G401.6 (cell line): ENCODE measurements around the gene ERCC6L2.

Experiments used
- FAIRE-seq: peaks from 2 replicates; lab custom pipeline; 2012; peaks lifted over from hg19 to GRCh38; lab: Jason Lieb, UNC

The ERCC6L2 gene, protein sequence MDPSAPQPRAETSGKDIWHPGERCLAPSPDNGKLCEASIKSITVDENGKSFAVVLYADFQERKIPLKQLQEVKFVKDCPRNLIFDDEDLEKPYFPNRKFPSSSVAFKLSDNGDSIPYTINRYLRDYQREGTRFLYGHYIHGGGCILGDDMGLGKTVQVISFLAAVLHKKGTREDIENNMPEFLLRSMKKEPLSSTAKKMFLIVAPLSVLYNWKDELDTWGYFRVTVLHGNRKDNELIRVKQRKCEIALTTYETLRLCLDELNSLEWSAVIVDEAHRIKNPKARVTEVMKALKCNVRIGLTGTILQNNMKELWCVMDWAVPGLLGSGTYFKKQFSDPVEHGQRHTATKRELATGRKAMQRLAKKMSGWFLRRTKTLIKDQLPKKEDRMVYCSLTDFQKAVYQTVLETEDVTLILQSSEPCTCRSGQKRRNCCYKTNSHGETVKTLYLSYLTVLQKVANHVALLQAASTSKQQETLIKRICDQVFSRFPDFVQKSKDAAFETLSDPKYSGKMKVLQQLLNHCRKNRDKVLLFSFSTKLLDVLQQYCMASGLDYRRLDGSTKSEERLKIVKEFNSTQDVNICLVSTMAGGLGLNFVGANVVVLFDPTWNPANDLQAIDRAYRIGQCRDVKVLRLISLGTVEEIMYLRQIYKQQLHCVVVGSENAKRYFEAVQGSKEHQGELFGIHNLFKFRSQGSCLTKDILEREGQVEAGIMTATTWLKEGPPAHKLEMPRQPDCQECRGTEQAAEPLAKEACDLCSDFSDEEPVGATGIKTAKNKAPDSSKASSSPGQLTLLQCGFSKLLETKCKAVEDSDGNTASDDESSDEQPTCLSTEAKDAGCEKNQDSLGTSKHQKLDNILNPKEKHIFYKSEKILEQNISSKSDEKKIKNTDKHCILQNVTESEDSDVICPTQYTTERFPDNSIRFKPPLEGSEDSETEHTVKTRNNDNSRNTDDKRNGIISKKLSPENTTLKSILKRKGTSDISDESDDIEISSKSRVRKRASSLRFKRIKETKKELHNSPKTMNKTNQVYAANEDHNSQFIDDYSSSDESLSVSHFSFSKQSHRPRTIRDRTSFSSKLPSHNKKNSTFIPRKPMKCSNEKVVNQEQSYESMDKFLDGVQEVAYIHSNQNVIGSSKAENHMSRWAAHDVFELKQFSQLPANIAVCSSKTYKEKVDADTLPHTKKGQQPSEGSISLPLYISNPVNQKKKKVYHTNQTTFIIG (N-terminal part only)

DNA sequence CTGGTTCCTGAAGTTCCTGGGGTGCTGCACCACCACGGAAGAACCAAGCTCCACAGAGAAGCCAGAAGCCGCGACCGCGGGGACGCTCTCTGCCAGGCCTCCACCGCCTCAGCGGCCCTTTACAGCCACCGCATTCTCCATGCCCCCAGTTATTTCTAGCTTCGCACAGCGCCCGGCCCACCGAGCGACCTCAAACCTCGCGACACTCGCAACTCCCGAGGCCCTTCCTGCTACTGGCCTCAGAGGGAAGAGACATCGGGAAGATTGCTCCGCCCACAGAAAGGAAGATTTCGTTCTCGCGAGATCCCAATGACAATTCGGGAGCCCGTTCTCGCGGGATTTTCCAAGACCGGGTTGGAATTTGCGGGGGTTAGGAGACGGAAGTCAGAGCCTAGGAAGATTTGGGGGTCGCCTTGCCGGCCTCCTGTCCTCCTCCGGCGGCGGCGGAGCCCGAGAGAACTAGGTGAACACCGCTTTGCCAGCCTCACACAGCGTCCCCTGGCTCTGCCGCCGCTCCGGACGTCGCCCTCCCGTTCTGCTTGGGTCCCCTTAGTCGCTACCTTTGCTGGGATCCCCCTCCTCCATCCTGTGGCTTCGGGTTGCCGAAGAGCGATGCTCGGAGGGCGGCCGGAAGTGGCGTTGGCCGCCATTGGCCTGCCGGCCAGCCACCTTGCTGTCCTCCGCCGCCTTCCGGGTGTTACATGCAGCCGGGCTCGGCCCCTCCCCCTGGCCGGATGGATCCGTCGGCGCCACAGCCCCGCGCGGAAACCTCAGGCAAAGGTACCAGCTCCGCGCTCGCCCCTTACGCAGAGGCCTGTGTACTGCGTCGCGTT is at the start of gene ERCC6L2:
Gene ERCC6L2, plus strand, starts transcription at position 387 of the 833 bp plus-strand sequence. Its CDS starts 348 bp downstream, at position 735.
- FAIRE-seq = peak; percentile 92

DNA sequence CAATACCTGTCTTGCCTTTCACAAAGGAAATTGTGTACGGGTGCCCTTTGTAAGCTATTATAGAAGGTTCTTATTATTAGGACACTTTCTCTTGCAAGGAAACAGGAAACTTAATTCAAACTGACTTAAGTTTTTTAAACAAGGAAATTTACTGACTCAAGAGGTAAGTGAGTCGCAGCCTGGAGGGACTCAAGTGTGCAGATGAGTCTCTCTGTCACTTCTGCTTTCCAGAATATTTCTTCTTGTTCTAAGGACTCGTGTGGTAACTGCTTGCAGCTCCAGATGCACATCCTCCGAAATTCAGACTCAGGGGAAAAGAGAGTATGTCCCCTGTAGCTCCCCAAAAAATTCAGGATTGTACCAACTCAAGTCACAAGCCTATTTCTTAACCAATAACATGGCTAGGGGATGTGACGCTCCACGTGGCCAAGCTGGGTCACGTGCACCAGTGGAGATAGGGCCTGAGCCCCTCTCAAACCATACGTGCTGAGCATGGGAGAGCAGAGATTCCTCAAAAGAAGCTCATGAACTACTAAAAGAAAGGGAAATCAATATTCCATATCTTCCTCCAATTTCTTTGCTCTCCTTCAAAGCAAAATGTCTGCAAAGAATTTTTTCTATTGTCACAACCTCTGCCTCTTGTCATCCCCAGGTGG is 49.2 kb upstream of the ERCC6L2 start:
- no peak for FAIRE-seq

DNA sequence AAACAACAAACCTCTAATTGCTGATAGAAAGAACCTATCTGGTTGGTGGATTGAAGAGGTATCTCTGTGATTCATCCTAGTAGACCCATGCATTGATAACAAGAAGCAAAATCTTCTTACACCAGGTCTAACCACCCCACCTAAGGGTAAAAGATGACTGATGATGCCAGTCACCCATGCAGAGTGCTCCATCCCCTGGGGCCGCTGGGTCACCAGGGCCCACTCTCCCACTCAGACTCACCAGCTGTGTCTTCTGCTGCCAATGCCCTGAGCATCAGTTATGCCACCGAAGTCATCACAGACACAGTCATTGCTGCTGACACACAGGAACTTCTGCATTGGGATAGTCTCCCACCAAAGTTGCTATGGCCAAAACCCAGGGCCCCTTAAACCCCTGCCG is 44.7 kb upstream of the ERCC6L2 start:
- no peak for FAIRE-seq

DNA sequence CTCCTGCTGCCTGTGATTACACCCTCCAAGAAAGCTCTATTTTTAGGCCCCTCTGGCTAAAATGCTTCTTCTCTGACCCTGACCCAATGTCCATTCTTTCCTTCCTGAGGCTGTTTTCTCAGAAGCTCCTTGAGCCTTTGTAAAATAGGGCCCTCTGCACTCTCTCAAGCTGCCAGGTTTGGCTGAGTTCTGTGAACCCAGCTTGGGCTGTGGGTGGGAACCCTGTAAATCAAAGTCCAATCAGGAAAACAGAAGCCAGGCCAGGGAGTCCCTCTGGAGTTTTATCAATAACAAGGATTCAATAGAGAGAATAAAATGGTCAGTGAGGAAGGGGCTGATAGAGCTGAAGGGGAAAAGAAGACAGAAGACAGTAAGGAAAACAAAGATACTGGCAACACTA is 43.7 kb upstream of the ERCC6L2 start:
- FAIRE-seq = no peak

DNA sequence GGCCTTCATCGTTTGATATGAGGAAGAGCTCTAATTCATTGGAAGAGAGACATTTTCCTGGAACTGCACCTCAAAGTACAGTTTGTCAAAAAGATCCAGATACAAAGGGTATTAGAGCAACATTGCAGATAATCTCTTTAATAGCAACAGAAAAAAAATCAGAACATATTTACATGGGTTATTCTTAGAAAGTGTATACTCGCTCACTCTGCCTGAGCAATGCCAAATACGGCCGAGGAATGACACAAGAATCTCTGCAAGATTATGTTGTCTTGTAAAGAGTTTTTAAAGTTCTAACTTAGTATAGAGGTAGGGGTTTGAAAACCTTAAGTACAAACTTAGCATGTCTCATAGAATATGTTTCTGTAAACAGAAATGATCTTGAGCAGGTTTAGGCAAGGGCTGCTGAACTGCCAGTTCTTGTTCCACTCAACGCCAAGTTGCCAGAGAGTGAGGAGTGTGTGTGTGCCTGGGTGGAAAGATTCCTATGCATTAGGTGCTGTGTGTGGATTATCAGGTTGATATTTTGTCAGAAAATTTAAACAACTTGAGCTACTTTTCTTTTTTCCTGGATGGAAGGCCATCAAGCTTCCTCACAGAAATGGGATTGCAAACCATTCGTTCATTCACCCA is 41.8 kb upstream of the ERCC6L2 start:
- FAIRE-seq = no peak

DNA sequence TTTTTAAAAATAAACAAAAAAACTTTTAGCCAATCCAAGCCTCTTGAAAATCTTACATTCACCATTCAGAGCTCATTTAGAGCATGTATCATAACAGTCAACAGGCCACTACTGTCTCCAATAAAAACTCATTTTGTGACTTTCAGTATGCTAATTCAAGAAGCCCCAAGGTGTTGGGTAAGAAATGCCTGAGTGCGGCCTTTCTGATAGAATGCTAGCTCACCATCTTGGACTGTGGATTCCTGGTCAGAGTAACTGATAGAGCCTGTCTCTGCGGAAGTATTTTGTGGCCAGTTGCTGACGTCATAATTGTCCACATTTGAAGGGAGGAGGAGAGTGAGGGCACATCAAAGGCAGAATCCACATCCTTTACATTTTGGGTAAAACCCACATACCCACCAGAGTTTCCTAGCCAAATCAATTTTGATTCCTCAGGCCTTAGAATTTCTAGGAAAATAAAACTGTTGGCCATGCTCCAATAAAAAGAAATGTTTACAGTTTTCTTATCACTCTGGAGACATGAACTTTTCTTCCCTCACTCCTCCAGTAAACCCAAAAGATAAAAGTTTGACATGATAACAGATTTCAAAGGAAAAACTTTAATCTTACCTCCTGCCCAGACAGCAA is 41.1 kb upstream of the ERCC6L2 start:
- FAIRE-seq = no peak

DNA sequence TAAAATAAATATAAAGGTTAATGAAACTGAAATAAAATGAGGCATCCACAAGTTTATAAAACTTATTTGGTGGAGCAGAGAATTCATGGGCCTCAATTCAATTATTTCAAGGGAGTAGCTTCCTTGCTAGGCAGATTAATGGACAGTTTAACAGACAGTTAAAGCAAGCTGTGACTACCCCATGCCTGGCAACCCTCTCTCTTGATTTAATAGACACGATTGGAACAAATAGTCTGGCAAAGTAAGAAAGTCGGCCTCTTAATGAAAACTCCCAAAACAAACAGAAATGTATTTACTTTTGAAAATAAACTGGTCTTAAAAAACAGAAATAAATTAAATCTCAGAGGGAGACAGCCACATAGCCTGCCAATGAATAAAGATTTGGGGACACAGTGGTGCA is 40.1 kb upstream of the ERCC6L2 start:
- no peak for FAIRE-seq

DNA sequence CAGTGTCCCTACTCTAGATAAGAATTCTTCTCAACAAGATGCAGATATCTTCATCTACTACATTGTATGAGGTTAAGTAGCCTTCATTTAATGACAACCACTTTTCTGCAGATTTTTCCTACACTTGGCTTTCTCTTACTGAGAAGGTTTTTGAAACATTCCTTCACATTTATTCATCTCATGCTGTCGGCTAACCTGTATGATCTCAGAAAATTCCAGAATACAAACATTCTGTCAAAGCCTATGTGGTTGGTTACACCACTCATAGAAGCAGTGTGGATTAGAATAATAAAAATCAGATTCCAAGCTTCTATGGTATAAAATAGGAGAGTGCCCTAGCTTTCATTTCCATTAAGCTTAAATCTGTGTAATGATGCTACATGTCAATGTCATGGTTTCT is 39.4 kb upstream of the ERCC6L2 start:
- no peak for FAIRE-seq

DNA sequence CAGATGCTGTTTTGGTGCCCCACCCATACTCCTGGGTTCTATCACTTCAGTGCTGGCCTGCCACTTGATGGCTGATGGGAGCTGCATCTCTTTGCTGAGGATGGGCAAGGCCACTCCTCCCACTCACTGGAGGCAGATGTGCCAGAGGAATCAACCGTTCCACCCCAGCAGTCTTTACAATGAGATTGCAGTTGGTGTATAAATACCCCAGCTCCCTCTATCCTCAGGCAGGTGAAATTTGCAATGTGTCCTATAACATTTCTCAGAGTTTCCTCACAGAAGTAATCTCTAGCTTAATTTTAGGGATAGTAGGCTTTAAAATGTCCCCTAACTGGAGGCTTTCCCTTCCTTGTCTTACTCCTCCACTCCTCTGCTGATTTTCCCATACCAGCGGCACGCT is 36.5 kb upstream of the ERCC6L2 start:
- no peak for FAIRE-seq

DNA sequence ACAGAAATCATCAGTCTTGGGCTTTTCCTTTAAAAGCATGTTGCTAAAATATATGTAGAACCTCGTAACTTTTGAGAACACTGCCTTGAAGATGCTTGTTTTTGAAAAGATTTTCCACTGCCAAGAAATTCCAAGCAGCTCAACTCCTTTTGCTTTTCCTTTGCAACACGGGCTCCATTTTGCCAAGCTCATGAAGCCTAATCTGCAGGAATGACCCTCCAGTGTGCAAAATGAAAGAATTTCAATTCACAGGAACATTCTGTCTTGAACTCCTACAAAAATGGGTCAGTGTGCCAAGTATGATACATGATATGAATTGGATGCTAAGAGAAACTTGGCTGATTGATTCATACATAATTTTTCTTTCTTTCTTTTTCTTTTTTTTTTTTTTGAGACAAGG is 35.4 kb upstream of the ERCC6L2 start:
- FAIRE-seq = no peak

DNA sequence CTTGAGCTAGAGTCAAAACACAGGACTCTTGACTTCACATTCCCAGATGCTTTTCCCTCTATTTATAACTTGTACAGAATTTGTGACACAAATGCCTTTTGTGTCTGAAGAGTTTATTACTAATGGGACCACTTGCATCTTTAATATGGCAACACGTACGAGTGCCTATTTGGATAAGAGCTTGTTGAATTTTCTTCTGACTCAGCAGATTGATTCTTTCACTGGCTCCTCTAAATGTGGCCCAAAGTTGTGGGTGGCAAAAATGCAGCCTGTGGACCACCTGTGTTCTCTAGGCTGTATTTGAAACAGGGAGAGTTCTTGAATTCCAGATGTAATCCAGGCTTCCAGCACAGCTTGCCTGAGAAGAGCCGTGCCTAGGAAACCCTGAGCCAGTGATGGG is 34.1 kb upstream of the ERCC6L2 start:
- no peak for FAIRE-seq

DNA sequence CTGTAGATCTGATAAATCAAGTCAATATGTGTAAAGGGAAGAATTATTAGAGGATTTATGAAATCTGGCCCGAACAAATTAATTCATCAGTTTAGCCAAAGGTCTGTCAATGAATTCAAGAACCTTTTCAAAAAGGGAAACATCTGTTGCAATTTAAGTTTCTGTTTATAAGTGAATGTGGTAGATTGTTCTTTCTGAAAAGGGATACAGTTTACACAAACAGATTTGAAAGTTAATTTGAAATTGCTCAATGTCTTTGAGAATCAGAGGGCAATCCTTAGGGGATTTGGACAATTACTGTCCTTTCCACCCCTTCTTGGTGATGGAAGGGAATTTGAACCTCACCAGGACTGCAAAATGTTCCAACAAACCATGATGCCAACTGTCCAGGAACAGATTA is 29.7 kb upstream of the ERCC6L2 start:
- no peak for FAIRE-seq

DNA sequence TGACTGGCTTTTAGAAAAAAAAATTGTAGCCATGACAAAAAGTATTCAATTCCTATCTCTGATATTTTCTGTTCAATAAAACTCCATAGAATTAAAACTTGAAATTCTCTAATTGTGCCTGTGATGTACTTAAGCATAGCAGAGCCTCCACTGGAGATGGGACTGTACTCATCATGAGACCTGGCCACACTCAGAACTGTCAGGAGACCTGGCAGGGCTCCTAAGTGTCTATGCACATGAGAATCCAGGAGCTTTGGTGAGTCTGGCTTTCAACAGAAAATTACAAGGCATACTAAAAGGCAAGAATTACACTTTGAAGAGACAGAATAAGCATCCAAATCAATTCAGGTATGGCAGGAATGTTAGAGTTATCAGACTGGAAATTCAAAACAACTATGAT is 26.7 kb upstream of the ERCC6L2 start:
- FAIRE-seq = no peak

DNA sequence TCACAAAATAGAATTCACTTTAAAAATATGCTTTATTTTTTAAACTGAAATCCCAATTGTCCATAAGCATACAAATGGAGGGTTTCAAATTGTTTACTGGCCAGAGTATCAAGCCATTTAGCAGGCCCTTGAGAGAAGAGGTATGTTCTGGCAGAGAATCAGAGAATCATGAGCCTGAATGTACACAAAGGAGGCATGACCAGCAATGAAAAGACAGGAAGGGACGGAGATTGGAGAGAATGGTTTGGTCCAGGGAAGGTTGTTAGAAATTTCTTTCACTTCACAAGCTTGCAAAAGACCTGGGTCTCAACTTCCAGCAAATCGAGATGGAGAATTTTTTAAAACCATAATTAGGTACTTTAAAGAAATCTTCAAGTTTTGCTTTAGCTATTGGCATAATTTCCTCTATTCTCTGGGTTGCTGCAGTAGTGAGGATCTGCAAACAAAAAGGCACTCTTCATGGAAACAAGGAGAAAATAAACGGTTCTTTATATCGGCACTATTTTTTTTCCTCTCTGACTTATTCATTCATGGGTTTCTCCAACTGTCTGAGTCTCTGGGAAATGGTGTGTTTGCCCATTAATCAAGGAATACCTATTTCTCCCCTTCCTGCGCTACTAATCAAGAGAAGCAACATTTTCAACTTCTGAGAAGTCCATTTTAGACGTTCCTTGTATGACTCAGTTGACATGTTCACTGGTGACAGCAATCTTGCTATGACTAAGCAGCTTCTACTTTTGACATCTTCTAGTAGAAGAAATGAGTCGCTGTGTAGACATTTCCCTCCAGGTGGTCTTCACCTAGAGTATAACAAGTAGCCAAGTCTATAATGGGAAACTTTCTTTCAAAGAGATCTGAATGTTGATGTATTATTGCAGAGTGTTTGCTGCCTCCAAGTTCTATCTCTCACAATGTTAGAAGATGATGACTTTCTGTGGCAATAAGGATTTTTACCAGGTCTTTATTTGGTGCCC is 23.1 kb upstream of the ERCC6L2 start:
- FAIRE-seq = no peak

DNA sequence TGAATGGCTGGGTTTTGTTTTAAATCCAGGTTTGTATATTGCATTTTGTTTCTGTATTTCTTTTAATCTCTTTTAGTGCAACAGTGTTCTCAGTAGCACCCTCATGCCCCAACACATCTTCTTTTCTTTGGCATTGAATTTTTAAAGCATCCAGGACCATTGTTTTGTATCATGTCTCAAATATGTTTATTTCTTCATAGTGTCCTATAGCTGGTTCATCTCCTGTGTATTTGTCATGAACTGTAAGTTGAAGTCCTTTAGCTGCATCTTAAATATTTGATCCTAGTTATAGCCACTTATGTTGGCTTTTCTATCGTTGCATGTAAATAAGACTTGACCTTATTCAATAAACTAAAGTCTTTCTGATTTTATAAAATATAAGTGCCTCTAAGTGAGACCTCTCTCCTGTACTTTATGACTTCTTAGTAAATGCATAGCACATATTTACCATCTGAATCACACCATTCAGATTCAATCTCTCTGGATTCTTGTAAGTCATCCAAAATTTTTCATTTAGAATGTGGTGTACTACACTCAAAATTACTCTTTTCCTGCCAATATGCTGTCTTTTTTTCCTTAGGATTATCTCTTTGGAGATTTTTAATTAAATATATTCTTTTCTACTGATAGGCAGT is 21.0 kb upstream of the ERCC6L2 start:
- no peak for FAIRE-seq

DNA sequence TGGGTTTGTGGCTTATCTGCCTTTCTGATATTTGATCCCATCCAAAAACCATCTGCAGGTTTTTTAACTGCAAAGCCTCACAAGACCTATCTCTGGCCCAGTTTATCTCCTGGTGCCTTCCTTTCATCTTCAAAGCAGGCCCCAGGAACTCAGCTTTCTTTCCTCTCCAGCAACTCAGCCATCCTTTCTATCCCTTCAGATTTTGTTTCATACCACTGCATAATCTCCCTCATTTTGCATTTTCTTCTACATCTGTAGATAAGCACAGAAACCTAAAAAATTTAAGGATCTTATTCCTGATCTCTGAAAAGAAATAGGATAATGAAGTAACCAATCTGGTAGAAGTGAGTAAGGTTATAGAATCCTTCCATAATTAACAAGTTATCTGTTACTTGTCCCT is 19.5 kb upstream of the ERCC6L2 start:
- no peak for FAIRE-seq

DNA sequence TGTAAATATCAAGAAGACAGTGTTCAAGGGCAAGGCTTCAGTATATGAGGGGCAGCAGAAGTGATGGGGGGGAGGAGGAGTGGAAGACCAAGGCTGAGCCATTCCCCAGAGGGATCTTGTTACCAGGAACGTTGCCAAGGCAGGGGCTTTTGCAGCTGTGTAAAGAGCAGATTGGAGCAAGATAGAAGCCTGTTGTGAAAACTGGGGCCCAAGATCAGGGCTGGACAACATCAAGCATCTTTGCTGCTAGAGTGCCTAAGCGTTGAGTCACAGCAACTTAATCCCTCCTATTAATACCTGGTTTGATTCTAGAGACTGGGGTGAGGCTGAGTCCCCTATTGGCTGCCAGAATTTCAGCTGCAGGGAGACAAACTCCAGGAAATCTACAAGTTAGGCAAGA is 18.4 kb upstream of the ERCC6L2 start:
- no peak for FAIRE-seq

DNA sequence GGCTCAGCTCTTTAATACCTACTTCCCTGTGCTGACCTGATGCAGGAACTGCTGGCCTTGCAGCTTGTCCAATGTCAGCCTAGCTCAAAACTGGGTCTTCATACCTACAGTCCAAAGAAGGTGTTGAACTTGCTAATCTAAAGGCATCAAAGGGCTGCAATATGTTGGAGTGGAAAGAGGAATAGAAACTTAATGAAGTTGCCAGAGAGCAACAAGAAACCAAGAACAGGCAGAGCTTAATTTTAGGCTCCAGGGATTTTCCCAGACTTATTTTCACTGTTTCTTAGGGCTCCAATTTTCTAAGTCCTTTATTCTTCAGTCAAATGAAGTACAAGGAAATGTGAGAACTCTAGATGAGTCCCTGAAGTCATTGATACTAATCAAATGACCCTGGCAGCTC is 17.6 kb upstream of the ERCC6L2 start:
- FAIRE-seq = no peak

DNA sequence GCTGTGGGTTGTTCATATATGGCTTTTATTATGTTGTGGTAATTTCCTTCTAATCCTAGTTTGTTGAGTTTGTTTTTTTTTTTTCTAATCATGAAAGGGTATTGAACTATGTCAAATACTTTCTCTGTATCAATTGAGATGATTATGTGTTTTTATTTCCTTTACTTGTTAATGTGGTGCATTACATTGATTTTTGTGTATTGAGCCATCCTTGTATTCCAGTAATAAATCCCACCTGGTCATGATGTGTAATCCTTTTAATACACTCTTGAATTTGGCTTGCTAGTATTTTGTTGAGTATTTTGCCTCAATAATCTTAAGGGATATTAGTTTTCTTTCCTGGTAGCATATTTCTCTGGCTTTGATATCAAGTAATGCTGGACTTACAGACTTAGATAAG is 13.1 kb upstream of the ERCC6L2 start:
- no peak for FAIRE-seq
